ENCODE data around the gene PARD3B.

DNA sequence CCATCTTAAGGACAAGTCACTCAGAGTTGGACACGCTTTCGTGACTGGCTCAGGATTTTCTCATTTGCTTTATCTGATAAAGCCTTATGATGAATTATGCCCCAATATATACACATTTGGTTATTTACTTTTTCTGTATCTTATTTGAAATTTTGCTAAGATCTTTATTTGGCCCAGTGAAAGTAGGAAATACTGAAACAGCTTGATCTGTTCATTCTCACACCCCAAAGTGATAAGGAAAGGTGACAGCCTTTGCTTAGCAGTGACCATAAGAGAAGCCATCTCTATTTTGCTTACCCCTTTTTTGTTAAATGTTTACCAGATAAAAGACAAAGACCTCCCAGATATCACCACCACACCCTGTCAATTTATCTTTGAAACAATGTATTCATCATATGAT, 428.3 kb downstream of the PARD3B start:
- TF ChIP-seq, protein P1, sequence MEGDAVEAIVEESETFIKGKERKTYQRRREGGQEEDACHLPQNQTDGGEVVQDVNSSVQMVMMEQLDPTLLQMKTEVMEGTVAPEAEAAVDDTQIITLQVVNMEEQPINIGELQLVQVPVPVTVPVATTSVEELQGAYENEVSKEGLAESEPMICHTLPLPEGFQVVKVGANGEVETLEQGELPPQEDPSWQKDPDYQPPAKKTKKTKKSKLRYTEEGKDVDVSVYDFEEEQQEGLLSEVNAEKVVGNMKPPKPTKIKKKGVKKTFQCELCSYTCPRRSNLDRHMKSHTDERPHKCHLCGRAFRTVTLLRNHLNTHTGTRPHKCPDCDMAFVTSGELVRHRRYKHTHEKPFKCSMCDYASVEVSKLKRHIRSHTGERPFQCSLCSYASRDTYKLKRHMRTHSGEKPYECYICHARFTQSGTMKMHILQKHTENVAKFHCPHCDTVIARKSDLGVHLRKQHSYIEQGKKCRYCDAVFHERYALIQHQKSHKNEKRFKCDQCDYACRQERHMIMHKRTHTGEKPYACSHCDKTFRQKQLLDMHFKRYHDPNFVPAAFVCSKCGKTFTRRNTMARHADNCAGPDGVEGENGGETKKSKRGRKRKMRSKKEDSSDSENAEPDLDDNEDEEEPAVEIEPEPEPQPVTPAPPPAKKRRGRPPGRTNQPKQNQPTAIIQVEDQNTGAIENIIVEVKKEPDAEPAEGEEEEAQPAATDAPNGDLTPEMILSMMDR (conservative IDR thresholded peaks at IDR 0.05; ENCODE audit: low read depth, low read length) = no peak
- TF ChIP-seq EZH2 (IDR thresholded peaks at IDR 0.05; ENCODE audit: borderline replicate concordance, low read depth, low read length, poor library complexity, severe bottlenecking) = no peak

Data from A673 (cell line).